ENCODE data around the gene POLR3GL. TPM values are rescaled to one million over a fixed set of nuclear protein-coding genes. Genes with fewer than 3 reads are reported as not detected.
A peak's percentile ranks its signal among the peaks of the same experiment; 100 is the strongest.

The POLR3GL gene
- total RNA-seq, 3 donors from 2014 or later, result 15.7 to 26.8 (median 19.5) TPM

DNA sequence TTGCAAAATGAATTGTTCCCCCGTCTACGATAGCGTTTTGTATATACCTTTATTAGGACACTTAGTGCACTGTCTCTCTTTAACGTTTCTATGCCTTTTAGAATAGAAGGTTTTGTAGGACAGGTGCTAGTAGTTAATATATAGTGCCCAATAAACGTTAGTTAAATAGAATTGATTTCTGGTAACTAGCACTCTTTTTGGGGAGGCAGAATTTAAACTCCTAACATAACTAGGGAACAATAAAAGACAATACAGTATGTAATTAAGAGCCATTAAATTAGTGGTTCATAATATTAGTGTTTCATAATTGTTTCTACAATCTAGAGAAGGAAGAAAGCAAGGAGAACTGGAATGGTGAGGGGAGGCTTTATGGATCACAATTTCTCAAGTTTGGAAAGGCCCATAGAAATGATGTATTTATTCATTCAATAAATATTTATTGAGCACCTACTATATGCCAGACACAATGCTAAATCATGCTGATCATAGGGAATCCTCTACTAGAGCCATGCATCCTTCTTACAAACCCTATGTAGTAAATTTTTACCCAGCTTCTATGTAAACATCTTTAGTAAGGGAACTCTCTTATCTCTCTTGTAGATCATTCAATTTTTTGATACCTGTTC is 742 bp downstream of the POLR3GL start:
- TF ChIP-seq CTCF (IDR thresholded peaks at IDR 0.05), result no peak
- intact Hi-C loops (cut with DNase I, micrococcal nuclease), result loop anchor here in 1 of 2 donors (10.0 kb wide), 1 partner anchor 50 kb away; the partner anchor contains the start of genes ITGA10 and PEX11B
- Histone ChIP-seq H3K4me3 (peak overlapping the region; percentile 16), H3K9me3 (peaks cover 4% of the 10 kb centered on the region), H3K36me3 (ENCODE audit: low read depth) (no peaks in the 10 kb centered on the region), H3K4me1 (ENCODE audit: low read depth) (peaks cover 39% of the 10 kb centered on the region)
- ATAC-seq (no peak), DNase-seq (no peak)

- TF ChIP-seq CTCF (IDR thresholded peaks at IDR 0.05), result no peak
- intact Hi-C loops (cut with DNase I, micrococcal nuclease), result loop anchor here in 1 of 2 donors (10.0 kb wide), 1 partner anchor 52 kb away; the partner anchor contains the start of genes ITGA10 and PEX11B
- Histone ChIP-seq H3K4me1 (ENCODE audit: low read depth) (peaks cover 20% of the 10 kb centered on the region), H3K9me3 (peaks cover 4% of the 10 kb centered on the region), H3K36me3 (ENCODE audit: low read depth) (no peaks in the 10 kb centered on the region), H3K4me3 (no peak overlapping the region)
- DNase-seq (no peak), ATAC-seq (no peak)
These were observed 2.8 kb downstream of the POLR3GL start for GRCh38 chr1:145967288-145967687.

GRCh38 chr1:145972580-145972979 is 8.1 kb downstream of the POLR3GL start:
- no peak for ATAC-seq
- no peaks in the 10 kb centered on the region for H3K36me3 ChIP-seq (ENCODE audit: low read depth)
- intact Hi-C loops (cut with DNase I, micrococcal nuclease), result loop anchor here in 1 of 2 donors (5.0 kb wide), 1 partner anchor 35 kb away; no protein-coding TSS in a partner anchor

DNA sequence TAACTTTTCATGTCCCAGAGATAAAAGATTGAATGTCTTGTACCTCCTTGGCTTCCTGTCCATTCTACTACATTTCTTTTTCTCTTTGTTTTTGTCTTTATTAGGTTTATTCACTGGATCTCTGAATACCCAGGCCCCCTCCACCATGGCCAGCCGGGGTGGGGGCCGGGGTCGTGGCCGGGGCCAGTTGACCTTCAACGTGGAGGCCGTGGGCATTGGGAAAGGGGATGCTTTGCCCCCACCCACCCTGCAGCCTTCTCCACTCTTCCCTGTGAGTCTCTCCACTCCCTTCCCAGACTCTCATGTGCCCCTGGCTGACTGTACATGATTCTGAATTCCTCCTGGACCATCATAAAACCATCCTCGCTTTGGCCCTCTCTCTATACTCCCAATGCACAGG is 10.2 kb downstream of the POLR3GL start:
- intact Hi-C loops (cut with DNase I, micrococcal nuclease), result loop anchor here in 1 of 2 donors (5.0 kb wide), 1 partner anchor 33 kb away; no protein-coding TSS in a partner anchor
- no peak overlapping the region for H3K4me3 ChIP-seq
- H3K36me3 ChIP-seq (ENCODE audit: low read depth), result no peaks in the 10 kb centered on the region
- H3K4me1 ChIP-seq (ENCODE audit: low read depth), result peaks cover 24% of the 10 kb centered on the region
- TF ChIP-seq CTCF (IDR thresholded peaks at IDR 0.05), result no peak
- no peaks in the 10 kb centered on the region for H3K9me3 ChIP-seq
- ATAC-seq, result no peak
- DNase-seq, result no peak

More at GRCh38 chr1:145972580-145972979, 8.1 kb downstream of the POLR3GL start:
- Histone ChIP-seq H3K4me1 (ENCODE audit: low read depth) (peaks cover 5% of the 10 kb centered on the region), H3K9me3 (no peaks in the 10 kb centered on the region), H3K4me3 (no peak overlapping the region)
- TF ChIP-seq CTCF (IDR thresholded peaks at IDR 0.05), result no peak
- no peak for DNase-seq

- ATAC-seq (no peak), DNase-seq (no peak)
- Histone ChIP-seq H3K9me3 (no peaks in the 10 kb centered on the region), H3K4me1 (ENCODE audit: low read depth) (peaks cover 29% of the 10 kb centered on the region), H3K36me3 (ENCODE audit: low read depth) (no peaks in the 10 kb centered on the region), H3K4me3 (no peak overlapping the region)
- intact Hi-C loops (cut with DNase I, micrococcal nuclease), result no loop called here
- no peak for TF ChIP-seq CTCF (IDR thresholded peaks at IDR 0.05)
These were observed 10.7 kb downstream of the POLR3GL start for GRCh38 chr1:145975216-145975615.

Measured in mucosa of descending colon (tissue), 3 donors.